NCI-H526 (cell line): ENCODE data around the gene BMPR1B.
A peak's percentile ranks its signal among the peaks of the same experiment; 100 is the strongest.
"Not testable (repeated sequence)": the region's sequence is repeated elsewhere in the genome, so short reads cannot be mapped to it uniquely, and the experiment has no call there.

Experiments
- DNase-seq, 2 experiments: peaks; one replicate each; lab custom pipeline; 2025; lab: John Stamatoyannopoulos, UW

The BMPR1B gene

GRCh38 chr4:95141361-95141760 is 383.6 kb downstream of the BMPR1B start:
- DNase-seq, result no peak

DNA sequence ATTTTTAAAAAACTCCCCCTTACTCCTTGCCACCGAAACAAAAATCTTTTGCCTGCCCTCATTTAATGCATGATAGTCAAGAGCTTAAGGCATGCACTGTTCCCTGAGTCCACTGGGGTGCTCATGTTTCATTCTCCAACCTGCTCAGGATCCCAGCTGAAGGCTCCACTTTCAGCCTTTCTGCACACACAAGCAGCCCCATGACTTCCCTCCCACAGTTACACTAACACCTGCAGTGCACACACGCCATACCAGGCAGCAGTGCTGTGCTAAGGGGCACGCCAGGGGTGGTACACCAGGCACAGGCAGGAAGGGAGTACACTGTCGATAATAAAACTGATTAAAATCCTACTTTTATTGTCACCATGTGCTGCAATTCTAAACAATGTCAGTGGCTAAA is 385.2 kb downstream of the BMPR1B start:
- peak in 1 of 2 experiments; percentile 13 for DNase-seq

DNA sequence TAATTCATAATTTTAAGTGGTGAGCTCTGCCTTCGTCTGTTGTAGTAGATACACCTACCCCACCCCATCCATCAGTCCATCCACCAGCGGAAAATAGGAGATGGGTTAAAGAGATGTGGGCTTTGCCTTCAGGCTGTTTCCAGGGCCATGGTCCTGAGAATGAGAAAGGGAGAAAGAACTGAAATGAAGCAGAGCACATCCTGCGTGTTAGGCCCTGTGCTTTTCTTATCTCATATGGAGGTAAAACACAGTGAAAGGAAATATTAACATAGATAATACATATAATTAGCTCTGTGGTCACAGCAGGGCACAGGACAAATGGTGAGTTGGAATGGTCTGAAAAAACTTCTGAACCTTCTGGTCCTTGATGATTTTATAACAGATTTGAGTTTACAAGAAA is 393.5 kb downstream of the BMPR1B start:
- no peak for DNase-seq

GRCh38 chr4:95153182-95153581 is 395.4 kb downstream of the BMPR1B start:
- DNase-seq, result no peak

- DNase-seq, result peak in 1 of 2 experiments; percentile 25
Measured at GRCh38 chr4:95155759-95156451, 398.1 kb downstream of the BMPR1B start.

DNA sequence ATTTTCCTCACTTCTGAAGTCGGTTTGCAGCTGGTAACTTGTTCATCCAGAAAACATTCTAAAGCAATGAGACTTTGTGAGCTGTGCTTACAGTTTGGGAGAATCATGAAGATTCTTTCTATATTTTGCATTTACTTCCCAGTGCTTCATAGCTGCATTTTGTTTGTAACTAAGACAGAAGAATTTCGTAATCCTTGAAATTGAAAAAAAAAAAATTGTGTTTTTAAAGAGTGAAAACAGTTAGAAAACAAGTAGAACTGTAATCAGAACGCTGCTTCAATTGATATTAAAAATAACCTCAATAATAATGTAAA is 398.7 kb downstream of the BMPR1B start:
- no peak for DNase-seq

- no peak for DNase-seq
Measured at GRCh38 chr4:95157596-95157995, 399.8 kb downstream of the BMPR1B start.

DNA sequence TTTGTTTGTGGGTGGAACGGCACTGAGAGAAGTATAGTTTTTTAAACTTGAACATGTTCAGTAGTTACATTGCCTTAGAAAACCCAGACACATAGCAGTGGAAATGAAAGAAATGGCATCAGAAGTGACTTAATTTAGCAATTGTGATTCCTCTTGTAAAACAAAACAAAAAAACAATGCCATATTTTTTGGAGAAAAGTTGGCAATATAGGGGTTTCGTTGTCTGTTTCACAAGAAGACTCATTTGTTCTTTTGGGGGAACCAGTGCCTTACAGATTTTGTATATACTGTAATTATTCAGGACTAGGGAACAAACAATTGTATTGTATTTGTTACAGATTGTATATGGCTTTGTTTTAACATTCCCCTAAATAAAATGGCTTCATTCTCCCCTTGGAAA is 400.3 kb downstream of the BMPR1B start:
- DNase-seq, result no peak

DNA sequence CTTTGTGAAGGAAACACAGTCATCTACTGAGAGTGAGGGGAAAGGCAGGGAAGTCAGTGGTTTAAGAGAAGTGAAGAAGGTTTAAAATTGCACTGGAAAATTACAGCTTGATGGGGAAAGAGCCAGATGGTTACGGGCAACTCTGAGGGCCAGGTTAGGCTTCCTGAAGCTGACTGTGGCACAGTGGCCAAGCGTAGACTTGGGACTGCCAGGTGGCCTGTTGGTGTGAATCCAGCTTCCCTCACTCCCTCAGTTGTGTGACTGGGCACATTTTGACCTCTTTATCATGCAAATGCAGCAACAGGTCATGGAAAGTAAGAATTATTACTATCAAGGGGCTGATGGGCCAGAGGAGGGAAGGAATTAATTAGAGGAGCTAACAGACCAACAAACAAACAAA is 400.9 kb downstream of the BMPR1B start:
- no peak for DNase-seq

DNA sequence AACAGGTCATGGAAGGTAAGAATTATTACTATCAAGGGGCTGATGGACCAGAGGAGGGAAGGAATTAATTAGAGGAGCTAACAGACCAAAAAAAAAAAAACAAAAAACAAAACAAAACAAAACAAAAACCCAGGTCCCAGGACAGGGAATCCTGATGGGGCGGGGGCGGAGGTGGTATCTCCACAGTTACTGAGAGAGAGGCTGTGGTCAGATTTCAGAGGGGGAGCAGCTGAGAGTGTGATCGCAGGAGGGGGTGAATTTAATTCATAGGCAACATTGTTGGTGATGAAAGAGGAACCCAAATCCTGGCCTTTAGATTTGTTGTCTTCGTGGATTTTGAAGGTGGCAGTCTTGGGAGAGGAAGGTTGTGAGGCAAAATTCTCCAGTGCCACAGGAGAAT is 401.6 kb downstream of the BMPR1B start:
- DNase-seq, result no peak

DNA sequence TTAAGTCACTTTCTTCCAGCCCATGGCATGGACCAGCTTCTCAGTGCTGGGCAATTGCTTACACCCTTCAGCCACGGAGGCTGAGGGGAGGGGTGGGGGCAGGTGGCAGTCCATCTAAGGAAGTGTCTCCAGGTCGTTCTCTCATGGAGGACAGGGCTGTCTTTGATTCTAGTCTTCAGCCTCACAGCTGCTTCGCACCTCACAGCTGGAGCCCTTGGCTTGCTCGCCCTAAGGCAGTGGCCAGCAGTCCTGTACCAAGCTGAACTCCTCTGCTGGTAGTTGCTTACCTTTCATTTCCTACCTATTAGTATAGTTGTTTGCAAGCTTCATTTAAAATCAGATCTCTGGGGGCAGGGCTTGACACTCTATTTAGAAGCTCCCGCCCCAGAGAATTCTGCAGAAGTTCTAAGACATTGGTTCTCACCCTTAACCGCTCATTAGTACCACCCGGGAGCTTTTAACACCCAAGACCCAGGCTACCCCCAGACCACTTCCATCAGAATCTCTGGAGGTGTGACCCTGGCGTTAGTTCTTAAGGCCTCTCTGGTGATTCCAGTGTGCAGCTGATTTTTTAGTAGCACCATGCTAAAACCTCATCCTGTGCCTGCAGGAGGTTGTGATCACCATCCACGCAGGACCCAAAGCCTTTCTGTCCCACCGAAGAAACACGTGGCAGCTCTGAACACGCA is 404.2 kb downstream of the BMPR1B start:
- DNase-seq, result no peak

DNA sequence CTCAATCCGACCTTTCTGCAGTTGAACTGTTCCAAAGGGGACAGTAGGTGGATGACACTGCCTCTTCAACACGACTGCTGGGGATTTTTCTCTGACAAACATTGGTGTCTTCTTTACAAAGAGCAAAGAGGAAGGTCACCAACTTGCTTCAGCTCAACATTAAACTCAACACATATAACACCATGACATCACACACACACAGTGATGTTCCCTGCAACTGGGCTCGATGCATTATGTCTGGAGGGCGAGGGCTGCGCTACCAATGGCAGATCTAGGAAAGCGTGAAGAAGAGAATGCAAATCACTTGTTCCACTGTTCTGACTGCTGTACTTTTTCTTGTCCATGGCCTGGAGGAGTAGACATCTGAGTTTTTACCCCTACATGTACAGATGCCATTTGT is 405.1 kb downstream of the BMPR1B start:
- no peak for DNase-seq

DNA sequence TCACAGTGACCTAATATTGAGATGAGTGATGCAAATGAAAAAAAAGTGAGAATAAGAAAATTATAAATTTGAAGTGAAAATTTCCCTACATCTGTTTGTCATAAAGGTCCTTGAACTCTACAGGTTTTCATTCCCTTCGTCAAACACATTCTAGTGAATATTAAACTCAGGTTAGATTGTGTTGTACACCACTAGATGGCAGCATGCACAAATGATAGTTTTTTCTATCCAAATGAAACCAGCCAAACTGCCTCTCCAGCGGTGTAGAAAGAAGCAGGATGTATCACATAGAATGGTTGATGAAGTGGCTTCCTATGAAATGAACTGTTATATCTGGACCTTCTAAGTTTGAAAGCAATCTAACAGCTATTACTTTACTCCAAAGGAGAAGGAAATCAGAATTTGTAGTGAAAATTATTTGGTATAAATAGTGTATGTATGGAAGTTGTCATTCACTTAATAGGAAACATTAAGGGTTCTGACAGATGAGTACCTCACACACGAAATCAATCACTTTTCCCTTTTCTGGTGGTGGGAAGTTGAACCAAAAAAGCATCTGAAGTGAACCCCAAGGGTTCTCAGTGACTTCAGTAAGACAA is 408.3 kb downstream of the BMPR1B start:
- peak; percentile 14 to 68 for DNase-seq

GRCh38 chr4:95167805-95168204 is 410.1 kb downstream of the BMPR1B start:
- no peak for DNase-seq

- DNase-seq, result no peak
Measured at GRCh38 chr4:95170176-95170575, 412.4 kb downstream of the BMPR1B start.

GRCh38 chr4:95171377-95171776 is 413.6 kb downstream of the BMPR1B start:
- not testable (repeated sequence) for DNase-seq

DNA sequence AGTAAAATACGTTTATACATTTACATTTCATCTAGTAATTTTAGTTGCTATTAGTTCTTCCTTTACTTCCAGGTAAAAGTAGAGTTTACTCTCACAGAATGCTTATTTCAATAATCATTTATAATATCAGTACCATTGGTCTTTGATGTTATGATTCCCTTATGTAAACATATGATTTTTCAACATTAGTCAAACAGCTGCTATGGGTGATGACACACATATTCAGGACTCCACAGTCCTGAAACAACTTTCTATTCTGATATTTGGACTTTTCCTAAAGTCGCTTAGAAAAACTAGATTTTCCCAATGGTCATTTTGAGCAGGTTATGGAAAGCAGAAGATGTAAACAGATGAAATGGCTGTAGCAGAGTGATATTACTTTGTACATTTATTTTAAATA is 421.2 kb downstream of the BMPR1B start:
- no peak for DNase-seq

DNA sequence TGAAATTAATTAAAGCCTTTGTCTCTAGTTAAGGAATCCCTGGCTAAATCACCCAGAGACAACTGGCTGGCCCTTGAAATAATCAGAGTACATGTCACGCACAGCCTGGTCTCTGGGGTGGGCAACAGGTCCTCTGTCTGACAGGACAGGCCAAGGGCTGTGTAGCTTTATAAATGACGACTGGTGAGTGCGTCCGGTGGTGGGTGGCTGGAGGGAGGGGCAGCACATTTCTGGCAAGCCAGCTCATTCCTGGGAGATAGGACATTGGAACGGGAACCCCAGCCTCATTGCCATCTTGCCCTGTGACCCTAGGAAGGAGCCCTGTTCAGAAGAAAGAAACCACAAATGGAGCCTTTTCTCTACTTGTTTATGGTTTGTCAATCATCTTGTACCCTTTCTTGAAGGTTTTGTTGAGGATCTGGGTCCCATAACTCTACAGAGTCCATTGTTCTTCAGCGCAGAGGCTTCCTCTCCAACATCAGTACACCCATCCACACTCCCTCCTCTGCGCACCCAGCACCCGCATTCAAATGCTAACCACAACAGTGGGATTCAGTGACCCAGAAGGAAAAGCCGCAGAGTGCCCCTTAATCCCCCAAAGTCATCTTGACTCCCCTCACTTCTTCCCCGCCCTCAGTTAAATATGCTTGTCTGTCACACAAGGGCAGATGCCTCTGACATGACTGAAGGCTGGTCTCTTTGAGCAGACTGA is 422.9 kb downstream of the BMPR1B start:
- no peak for DNase-seq

- DNase-seq, result no peak
Measured at GRCh38 chr4:95181243-95181995, 423.7 kb downstream of the BMPR1B start.

DNA sequence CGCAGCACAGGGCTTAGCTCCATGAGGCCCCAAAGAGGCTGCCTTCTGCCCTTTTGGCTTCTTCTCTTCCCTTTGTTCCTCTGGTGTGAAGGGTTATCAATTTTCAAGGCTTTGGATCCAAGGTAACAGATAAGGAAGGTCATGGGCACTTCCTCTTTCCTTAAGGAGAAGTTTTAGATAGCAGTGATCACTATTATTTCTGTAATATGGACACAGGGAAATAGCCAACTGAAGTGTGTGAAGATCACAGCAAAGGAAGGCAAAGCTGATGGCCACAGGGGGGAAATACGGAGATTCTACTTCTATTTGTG is 424.2 kb downstream of the BMPR1B start:
- no peak for DNase-seq

DNA sequence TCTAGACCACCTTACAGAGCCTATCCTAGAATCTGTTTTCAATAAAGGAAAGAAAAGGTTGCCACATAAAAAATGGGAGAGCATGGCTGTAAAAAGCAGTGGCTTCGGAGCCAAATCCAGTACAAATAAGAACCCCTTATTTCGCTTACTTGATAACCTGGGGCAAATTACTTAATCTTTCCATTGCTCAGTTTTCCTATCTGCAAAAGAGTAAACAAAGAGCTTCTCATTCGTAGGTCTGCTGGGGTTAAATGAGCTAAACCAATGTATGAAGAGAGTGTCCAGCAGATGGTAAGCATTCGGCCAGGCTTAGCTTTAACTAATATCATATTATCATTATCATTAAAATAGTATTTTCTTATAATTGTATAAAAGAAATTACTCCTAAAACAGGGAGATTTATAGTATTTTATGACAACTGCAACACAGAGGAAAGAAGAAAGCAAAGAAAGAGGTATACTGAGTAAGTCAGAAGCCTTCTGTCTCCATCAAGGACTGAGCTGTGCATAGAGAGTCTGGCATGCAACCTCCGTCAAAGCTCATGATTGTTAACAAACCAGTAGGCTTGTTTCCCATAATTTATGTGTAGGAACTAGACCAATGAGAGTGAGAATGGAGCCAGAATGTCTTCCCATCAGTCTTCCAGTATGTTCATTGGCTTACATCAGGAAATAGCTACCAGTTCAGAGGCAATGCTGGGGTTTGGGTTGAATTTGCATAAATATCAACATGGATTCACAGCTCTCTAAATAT is 426.1 kb downstream of the BMPR1B start:
- DNase-seq, result no peak

DNA sequence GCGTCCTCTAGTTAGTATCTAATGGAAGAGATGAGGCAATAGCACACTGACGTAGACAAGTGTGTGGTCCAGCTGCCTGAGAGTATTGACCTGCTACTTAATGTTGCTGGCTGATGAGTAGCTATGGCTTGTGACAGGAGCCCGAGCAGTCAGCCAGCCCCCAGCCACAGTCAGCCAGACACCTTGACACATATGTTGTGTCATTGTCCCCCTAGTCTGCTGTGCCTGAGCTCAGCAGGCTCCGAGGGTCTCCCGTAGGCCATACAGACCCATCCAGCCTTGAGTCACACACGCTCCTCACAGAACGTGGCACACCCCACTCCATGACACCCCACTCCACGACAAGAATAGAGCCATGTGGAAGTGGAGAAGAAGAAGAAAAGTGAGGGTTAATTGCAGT is 428.9 kb downstream of the BMPR1B start:
- no peak for DNase-seq
